ENCODE data around the gene DDX27.
"Not testable (repeated sequence)": the region's sequence is repeated elsewhere in the genome, so short reads cannot be mapped to it uniquely, and the experiment has no call there.

The DDX27 gene

DNA sequence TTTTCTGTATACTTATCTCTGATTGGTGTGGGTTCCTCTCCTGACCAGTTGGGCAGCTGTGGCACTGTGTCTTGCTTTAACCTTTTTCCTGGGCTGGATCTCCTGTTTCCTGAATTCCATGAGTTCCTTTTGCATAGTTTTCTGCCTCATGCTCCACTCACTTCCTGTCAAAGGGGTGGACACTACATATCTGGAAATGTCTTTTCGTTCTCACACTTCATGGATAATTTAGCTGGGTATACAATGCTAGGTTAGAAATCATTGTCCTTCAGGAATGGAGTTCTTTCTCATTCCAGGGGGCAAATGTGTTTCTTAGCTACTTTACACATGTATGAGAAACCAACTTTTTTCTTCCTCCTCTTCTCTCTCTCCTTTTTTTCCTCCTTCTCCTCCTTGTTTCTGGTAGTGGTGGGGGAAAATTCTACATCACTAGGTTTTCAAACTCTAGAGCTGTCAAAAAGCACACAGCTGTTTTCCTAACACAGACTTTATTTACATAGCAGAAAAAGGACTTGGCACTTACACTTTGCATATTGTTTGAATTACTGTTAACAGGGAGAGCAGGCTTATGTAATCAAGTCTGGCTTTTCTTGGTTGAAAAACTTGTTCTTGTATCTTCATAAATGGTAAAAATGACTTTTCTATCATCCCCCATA is 9.0 kb upstream of the DDX27 start:
- DNase-seq = peak; percentile 76 to 85

DNA sequence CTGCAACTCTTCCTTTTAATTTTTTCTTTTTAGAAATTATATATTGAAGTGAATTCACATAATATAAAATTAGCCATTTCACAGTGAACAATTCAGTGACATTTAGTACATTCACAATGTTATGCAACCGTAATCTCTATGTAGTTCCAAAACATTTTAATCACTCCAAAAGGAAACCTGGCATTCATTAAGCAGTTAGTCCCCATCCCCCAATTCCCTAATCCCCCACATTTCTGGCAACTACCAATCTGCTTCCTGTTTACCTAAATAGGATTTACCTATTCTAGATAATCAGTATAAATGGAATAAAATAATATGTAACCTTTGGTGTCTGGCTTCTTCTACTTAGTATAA is 8.5 kb upstream of the DDX27 start:
- DNase-seq = peak in 1 of 2 experiments; percentile 60

DNA sequence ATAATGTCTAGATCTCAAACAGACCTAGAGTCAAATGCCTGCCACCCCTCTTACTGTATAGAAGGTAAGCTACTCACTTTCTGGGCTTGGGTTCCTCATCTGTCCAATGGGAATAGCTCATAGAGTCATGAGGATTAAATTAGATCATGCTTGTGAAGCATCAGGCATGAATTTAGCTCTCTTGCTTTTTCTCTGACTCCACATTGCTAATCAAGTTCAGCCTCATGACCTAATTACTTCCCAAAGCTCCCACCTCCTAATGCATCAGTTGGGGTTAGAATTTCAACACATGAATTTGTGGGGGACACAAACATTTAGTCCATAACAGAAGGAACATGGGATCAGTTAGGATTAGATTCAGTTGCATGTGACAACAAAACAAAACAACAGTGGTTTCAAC is 4.6 kb upstream of the DDX27 start:
- no peak for DNase-seq

DNA sequence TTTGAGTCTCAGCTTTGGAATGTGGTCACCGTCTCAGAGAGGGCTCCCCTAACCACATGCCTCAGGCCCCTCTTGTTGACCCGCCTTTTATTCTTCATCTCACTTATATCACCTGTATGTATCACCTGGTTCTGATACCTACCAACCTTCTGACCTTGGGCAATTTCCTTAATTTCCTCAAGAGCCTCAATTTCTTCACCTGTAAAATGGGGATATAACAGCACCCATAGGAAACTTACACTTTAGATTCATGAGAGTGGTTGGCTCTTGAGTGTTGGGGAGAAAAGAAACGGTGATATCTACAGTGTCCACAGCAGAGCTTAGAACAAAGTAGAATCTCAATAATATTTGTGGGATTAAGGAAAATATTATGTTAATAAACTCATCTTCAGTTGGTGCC is 4.0 kb upstream of the DDX27 start:
- no peak for DNase-seq

DNA sequence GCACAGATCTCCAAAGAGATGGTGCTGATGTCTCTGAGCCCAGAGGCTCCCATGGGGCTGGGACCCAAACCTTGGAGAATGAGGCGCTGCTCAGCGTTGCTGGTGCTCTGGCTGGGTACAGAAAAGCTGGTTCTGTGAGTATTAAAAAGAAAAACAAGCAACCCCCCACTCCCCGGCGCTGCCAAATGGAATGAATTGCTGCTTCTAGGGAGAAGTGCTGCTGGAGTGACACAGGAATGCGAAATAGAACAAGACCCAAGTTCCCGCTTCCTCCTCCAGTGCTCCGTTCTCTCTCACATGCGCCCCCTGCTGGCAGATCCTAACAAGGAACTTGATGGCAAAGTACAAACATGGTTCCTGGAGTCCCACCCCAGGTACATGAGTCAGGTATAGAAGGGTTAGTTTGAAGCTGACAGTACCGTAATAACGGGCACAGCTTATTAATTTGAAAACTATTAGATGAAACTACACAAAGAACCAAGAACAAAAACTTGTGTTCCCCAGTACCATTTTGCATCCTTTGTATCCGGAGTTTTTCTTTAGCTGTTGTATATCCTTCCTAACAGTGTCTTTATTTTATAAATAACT is 2.1 kb upstream of the DDX27 start:
- DNase-seq = peak; percentile 89 to 97

DNA sequence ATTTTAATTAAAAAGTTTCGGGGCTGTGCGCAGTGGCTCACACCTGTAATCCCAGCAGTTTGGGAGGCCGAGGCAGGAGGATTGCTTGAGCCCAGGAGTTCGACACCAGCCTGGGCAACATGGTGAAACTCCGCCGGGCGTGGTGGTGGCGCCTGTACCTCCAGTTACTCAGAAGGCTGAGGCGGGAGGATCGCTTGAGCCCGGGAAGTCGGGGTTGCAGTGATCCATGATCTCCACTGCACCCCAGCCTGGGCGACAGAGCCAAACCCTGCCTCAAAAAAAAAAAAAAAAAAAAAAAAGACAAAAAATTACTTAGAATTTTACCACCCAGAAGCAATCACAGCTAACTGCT is 501 bp upstream of the DDX27 start:
- DNase-seq = not testable (repeated sequence)

DNA sequence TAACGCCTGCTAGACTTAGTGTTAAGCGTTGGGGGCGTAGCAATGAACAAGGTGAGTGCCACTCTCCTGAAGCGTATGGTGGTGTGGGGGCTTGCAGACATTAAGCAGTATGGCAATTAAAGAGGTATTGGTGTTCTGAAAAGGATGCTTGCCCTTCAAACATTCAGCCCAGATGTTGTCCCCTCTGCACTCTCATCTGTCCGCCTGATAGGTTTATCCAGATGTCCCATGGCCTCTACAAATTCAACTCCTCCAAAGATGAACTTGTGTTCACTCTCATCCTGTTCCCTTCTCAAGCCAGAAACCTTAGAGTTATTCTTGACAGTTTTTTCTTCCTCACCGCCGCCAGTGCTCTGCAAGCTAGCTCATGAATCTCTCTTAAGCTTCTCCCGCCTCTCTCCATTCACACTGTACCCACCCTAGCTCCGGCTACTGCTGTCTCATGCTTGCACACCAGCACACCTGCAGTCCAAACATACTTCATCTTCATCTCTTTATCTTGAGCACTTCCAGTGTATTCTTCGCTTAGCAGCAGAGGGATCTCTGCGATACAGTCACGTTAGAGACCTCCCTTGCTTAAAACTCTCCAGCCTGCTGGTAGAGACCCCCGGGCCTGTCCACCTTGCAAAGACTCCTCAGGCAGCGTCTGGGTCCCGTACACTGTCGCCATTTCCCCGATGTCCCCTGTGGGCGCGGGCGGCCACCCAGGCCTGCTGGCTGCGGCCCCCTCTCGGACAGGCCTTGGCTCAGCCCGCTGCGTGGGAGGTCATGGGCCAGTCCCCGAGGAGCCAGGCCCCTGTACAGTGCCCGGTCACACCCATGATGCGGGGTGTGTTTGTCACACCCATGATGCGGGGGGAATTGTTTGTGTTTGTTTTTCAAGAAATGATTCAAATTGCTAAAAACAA is 962 bp downstream of the DDX27 start:
- DNase-seq = peak in 1 of 2 experiments; percentile 5

DNA sequence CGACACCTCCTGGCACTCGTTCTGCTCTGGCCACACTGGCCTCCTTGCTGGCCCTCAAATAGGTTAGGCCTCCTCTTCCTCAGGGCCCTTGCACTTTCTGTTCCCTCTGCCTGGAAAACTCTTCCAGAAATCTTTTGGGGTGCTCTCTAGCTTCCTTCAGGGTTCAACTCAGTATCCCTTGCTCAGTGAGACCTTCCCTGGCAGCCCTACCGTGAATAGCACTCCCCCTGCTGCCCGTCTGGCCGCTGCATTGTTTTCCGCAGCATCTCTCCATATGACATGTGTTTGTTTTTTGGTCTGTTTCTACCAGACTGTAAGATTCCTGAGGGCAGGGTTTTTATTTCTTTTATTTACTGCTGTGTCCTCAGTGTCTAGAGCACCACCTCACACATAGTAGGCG is 6.7 kb downstream of the DDX27 start:
- DNase-seq = no peak

DNA sequence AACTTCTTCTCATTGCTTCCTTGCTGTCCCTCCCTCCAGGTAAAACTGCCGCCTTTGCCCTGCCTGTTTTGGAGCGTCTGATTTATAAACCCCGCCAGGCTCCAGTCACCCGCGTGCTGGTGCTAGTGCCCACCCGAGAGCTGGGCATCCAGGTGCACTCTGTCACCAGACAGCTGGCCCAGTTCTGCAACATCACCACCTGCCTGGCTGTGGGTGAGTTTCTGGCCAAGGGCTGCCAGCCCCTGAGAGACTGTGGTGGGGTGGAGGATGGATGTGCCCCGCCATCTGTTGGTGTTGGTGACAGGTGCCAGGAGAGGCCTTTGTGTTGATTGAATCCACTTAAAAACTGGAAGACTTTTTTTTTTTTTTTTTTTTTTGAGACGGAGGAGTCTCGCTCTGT is 9.5 kb downstream of the DDX27 start:
- no peak for DNase-seq

DNA sequence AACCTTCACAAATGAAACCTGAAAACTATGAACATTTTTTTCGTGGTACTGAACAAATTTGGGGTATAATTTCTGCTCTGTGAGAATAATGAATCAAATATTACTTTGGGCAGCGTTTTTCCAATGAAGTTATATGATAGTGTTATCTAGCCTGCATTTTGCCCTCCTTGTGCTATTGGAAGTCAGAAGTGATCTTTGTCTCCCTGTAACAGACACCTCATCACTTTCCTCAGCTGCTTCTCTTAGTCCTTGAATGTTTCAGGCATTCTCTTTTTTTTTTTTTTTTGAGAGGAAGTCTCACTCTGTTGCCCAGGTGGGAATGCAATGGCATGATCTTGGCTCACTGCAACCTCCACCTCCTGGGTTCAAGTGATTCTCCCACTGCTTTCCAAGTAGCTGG is 10.2 kb downstream of the DDX27 start:
- DNase-seq = no peak

DNA sequence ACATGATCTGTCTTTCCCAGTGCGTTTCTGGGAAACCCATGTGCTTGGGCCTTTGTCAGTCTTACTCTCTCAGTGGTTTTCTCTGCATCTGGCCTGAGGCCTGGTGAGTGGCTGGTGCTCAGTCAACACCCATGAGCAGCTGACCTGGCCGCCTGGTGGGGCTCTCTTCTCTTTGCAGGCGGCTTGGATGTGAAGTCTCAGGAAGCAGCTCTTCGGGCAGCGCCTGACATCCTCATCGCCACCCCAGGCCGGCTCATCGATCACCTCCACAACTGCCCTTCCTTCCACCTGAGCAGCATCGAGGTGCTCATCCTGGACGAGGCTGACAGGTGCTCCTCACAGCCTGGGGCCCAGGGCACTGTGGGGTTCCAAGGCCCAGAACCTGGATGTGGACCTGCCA is 10.8 kb downstream of the DDX27 start:
- DNase-seq = no peak

DNA sequence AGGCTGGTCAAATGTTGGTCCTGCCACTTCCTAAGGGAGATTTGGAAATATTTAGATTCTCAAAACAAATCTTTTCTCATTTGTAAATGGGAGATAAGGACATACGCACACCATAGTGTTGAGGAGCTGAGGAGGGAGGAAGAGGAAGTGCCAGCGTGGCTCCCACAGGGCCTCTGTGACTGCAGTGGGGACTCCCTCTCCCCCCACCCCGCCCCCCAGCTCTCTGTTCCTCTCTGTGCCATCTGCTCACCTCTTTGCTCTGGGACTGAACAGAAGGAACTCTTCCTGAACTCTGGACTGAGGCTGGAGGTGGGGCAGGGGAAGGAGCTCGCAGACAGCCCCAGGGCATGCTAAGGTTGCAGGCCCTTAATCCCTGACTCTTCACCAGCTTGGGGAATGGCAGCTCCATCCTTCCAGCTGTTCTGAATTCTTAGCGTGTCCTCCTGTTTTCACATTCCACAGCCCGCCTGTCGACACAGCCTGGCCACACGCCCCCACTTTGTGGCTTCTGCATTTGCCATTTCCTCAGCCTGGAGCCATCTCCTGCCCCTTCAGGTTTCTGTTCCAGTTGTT is 11.4 kb downstream of the DDX27 start:
- no peak for DNase-seq

DNA sequence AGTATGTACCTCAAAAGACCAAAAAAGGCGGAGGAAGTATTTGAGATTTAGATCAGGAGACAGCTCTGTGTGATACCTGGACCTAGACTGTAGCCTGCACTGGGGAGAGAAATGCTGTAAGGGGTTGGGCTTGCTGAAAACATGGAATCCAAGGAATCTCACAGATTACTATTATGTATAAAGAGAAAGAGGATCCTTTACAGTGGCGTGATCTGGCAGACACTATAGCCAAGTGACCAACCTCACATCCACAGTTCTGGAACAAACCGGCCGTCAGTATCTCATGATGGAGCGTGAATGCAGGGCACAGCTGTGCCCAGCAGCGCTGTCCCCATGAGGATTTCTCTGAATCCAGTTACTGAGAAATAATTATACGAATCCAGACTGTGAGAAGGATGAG is 12.3 kb downstream of the DDX27 start:
- no peak for DNase-seq

DNA sequence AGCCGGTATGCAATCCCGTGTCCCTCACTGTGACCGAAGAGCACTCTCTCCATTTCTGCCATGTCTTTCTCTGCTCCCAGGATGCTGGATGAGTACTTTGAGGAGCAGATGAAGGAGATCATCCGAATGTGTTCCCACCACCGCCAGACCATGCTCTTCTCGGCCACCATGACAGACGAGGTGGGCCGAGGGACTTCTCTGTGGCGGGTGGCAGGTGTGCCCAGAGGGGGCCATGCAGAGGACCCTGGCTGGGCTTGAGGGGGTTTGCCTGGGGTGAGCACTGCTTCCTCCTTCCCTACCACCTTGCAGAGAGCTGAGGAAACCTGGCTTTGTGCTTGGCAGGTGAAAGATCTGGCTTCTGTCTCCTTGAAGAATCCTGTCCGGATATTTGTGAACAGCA is 14.0 kb downstream of the DDX27 start:
- DNase-seq = no peak

DNA sequence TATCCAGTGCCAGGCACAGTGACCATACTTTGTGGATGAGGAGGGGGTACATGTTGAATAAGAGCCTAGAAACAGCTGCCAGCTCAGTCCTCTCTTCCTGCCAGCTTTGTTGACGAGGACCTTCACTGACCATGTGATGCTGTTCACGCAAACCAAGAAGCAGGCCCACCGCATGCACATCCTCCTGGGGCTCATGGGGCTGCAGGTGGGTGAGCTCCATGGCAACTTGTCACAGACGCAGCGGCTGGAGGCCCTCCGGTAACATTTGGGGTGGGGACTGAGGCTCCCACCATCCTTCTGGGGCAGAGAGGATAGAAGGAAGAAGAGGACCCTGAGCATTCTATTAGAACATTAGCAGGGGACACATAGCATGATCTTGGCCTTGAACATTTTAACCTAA is 15.6 kb downstream of the DDX27 start:
- DNase-seq = no peak

DNA sequence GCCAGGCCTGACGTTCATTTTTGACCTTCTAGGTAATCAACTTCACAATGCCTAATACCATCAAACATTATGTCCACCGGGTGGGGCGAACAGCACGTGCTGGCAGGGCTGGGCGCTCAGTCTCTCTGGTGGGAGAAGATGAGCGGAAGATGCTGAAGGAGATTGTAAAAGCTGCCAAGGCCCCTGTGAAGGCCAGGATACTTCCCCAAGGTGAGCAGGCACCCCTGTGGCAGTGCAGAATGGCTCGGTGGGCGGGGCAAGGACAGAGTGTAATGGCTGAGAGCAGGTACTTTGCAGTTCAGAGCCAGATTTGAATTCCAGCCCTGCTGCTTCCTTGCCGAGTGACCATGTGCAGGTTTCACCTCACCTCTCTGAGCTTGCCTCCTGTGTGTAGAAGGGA is 17.1 kb downstream of the DDX27 start:
- no peak for DNase-seq

DNA sequence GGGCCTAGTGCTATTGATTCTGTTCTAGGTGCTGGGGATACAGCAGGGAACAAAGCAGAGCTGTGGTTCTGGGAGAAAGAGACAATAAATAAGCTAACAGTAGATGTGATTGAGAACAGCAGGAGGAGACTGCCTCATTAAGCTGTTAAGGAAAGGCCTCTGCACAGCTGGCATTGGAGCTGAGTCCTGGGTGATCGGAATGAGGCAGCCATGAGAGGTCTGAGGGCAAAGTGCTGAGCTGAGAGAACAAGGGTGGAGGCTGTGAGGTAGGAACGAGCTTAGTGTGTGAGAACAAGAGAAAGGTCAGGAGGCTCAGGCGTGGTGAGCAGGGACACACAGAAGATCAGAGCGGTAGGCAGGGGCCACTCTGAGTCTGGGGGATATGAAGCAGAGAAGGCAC is 18.3 kb downstream of the DDX27 start:
- no peak for DNase-seq

DNA sequence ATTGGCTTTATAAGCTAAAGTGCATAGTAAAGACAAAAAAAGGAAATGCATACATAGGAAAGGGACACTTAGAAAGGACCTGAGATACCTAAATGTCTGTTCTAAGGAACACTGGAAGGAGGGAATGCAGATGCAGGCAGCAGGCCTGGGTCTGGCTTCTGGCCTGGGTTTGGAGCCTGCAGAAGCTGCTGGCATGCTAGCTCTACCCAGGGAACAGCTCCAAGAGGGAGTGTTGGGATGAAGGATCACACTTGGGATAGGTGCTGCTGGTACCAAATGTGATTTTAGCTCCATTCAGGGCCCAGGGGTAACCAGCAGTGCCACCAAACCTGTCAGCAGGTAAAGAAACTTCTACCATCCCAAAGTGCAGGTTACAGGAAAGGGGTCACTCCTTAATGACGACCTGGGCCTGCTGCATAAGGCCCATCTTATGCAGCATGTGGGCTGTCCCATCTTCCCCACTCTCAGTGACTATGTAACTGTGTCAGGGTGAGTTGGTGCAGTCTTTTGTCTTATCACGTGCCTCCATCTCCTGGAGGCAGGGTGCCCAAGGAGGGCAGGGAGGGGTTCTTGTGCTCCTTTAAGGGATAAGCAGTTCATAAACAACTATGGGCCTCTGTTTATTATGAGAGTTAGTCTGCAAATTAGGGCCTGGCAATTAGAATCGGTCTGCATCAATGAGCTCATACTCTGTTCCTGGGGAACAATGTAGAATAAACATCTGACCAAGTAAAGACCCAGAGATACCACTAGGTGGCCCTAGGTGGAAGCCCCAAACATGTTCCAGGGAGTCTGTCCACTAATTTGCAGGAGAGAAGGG is 26.9 kb downstream of the DDX27 start:
- peak; percentile 28 to 65 for DNase-seq

DNA sequence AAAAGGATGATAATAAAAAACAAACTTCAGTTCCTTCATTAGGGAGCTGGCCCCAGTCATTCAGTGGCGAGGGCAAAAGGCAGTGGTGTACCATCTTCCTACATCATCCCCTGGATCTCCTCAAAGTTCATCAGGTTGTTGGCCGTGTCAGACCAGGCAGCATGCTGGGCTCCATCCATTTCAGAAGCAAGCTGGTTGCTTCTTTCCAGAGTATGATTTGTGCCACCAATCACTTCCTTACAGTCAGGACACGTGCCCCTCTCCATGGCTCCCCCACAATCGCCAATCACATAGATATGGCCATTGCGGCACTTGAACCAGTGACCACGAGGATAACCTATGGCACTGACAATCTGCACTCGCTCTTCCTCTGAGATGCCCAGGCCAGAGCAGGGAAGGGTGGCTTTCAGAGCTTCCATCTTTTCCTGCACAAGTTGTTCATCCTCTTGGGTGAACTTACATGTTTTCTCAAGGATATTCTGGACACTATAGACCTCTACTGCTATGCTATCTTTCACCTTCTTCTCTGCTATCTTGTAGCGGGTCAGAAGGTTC is 28.0 kb downstream of the DDX27 start:
- DNase-seq = no peak

DNA sequence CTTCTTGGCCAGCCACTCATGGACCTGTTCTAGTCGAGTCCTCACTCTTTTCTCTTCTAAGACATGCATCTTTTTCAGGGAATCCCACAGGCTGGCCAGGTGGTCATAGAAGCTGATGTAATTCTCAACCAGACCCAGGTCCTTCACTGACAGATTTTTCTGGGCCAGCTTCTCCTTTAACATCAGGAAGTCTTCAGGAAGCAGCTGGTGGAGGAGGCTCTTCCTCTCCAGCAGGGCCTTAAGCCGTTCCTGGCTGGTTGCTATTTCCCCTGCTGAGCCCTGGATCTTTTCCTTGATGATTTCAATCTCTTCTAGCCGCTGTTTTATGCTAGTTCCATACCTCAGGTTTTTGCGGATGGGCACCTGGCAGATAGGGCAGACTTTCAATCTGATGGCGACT is 28.6 kb downstream of the DDX27 start:
- no peak for DNase-seq

DNA sequence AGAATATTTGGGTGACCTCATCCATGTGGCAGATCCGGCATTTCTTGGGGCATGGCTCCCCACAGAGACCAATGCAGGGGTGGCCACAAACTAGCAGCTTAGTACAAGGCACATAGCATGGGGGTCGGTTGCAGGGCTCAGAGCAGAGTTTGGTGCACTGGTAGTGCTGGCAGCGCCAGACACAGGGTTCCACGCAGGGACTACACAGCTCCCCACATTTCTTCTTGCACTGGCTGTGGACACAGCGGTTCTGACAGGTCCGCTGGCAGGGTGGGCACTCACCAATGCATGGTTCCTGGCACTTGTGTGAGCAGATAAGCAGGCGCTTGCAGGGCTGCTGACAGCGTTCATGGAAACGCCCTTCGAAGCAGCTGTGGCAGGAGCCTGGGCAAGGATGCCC is 29.1 kb downstream of the DDX27 start:
- DNase-seq = no peak

DNA sequence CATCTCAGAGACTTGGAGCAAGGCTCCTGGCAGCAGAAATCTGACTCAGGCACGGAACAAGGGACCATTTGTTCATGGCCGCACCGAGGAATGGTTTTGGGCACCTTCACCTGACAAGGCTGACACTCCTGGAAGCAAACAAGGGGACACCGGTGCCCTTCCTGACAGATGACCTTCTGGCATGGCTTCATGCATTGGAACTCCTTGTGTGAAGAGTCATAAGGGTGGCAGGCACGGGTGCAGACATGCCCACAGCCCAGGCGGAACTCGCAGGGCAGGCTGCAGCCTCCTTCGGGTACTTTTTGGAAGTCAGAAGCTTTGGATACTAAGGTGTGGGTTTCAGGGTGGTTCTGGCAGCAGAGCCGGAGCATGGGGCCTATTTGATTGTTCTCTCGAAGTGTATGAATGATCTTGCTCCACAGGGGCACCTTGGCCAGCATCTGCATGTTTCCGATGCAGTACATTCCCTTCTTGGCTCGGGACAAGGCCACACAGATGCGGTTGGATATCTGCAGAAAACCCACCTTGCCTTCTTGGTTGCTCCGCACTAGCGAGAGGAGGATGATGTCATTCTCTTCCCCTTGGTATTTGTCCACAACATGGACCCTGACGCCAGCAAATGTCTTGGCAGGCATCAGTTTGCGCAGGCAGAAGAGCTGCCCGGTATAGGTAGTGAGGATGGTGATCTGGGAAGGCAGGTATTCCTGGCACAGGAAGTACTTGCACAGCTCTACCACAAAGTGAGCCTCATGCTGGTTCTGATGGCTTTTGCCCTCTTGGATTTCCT is 29.9 kb downstream of the DDX27 start:
- DNase-seq = no peak
